Choroid plexus epithelial cell (primary cell): ENCODE measurements around the gene RAB21.

Experiments
- DNase-seq: peaks from one replicate; pipeline ENCODE4 v3.0.0-alpha.2; 2010; ENCODE audit warnings: low read depth
- H3K4me3 ChIP-seq: 2 replicates; pipeline ENCODE4 v1.5.1; 2011; ENCODE audit warnings: low read depth, mild to moderate bottlenecking, control low read depth, low read length, moderate library complexity
- TF ChIP-seq, protein P1 (sequence below): conservative IDR thresholded peaks from 2 replicates; pipeline ENCODE4 v1.5.1; 2011; ENCODE audit warnings: low read depth, mild to moderate bottlenecking, control low read depth, inconsistent platforms, low read length, moderate library complexity

The RAB21 gene, protein sequence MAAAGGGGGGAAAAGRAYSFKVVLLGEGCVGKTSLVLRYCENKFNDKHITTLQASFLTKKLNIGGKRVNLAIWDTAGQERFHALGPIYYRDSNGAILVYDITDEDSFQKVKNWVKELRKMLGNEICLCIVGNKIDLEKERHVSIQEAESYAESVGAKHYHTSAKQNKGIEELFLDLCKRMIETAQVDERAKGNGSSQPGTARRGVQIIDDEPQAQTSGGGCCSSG

DNA sequence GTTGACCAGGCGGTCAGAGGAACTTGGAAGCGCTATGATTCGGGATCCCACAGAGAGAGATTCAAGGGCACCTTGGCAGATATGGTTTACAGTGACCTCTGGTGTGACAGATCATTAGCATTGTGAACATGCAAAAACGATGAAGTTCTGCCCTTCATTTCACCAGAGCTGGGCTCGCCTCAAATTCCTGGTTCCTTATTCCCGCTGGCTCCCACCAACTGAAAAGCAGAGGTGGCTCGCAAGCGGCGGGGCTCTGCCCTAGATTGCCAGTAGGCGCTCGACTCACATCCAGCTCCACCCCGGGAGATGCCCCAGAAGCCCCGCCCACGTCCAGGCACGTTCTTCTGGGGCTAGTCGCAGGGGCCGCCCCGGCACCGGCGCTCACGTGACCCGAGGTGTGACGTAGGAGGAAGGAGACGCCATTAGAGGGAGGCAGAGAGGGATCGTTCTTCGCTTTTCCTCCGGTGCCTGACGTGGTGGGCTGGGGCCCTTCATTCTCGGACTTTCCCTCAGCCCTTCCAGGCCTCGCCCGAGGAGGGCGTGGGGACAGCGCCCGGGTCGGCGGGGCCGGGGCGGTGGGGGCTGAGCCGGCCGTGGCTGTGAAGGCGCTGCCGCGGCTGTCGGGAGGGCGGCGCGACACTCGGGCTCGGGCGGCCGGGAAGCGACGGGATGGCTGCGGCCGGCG lies at the start of gene RAB21:
Gene RAB21, plus strand, starts transcription at position 403 of the 685 bp plus-strand sequence. Its CDS starts 267 bp downstream, at position 670.
- TF ChIP-seq, protein P1, sequence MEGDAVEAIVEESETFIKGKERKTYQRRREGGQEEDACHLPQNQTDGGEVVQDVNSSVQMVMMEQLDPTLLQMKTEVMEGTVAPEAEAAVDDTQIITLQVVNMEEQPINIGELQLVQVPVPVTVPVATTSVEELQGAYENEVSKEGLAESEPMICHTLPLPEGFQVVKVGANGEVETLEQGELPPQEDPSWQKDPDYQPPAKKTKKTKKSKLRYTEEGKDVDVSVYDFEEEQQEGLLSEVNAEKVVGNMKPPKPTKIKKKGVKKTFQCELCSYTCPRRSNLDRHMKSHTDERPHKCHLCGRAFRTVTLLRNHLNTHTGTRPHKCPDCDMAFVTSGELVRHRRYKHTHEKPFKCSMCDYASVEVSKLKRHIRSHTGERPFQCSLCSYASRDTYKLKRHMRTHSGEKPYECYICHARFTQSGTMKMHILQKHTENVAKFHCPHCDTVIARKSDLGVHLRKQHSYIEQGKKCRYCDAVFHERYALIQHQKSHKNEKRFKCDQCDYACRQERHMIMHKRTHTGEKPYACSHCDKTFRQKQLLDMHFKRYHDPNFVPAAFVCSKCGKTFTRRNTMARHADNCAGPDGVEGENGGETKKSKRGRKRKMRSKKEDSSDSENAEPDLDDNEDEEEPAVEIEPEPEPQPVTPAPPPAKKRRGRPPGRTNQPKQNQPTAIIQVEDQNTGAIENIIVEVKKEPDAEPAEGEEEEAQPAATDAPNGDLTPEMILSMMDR: peak; percentile 22
- peak within 1 kb of the TSS; percentile 92 for H3K4me3 ChIP-seq
- DNase-seq: peak; percentile 97

DNA sequence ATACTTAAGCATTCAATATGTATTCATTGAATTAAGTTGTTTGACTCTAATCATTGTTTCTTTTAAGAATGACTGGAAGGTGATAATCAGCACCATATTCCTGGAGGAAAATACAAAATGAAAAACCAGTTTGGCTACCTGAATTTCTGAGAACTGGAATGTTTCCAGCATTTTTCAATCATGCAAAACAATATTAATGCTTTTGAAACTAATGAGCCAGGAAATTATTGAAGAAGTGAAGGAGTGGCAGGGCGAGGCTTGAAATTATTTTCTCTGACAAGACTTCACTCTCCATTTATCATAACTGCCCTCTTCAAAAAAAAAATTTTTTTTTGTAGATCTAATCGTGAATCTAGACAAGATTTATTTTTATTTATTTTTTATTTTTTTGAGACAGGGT lies 49.7 kb upstream of the RAB21 start:
- no peak for DNase-seq
- TF ChIP-seq, protein P1: no peak
- no peak overlapping the region for H3K4me3 ChIP-seq

DNA sequence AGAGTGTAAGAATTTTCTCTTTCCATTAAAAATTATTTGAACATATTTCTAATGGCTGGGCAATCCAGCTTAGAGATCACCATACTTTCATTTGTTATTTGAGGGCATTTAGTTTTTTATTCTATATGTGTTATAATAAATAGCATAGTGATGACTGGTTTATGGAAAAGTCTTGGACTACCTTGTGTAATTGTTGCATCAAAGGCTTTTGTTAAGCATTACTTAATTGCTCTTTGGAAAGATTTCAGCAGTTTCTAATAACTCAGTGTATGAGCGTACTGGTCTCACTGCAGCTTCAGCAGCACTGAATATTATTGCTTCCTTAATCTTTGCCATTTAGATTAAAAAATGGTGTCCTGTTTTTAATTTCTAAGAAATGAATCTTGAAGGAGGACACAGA lies 46.0 kb upstream of the RAB21 start:
- no peak for DNase-seq
- no peak overlapping the region for H3K4me3 ChIP-seq
- TF ChIP-seq, protein P1: no peak

DNA sequence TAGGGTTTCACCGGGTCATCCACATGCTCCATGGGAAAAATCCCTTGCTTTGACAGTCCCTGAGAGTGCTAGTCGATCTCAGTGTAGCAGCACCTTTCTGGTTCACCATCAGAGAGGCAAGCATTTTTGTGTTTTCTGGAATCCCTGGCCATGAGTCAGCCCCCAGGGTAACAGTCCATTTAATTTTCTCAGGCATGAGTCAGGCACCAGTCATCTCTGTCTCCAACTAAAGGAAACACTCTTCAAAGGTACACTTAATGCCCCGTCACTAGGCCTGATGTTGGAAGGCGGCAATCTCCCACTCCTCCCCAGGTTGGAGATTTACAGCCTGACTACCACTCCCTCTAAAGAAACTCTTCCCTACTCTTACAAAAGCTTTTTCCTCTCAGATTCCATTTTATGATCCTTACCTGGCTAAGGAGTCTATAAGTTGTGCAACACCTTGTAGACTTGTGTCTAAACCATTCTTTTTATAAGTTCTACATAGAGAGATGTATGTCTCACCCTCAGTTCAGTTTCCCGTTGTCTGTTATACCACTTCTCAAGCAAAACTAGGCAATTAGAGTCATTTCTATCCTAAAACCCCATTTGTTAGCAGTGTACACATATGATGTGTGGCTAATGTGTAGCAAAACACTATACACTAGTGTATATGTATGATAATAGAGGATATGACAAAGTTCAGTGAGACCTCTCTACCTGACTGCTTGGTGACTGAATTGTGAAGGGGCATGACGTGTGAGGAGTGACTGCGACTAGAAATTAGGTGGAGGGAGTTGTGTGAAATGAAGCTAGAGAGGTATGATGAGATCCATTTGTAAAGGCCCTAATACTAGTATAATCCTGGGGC lies 44.2 kb upstream of the RAB21 start:
- DNase-seq: peak; percentile 80
- TF ChIP-seq, protein P1: no peak
- H3K4me3 ChIP-seq: no peak overlapping the region

DNA sequence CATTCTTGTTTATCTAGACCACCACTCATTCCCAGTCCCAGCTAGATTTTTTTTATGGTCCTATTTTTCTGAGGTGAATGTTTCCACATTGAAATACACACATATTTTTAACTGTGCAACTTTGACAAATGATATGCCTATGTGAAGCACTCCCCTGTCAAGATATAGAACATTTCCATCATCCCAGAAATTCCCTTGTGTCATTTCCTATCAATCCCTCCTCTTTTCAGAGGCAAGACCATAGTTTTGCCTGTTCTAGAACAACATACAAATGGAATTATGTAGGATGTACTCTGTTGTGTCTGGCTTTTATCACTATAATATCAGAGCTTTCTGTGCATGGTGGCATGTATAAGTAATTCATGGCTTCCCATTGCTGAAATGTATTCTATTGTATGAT lies 36.1 kb upstream of the RAB21 start:
- TF ChIP-seq, protein P1: no peak
- no peak for DNase-seq
- no peak overlapping the region for H3K4me3 ChIP-seq

DNA sequence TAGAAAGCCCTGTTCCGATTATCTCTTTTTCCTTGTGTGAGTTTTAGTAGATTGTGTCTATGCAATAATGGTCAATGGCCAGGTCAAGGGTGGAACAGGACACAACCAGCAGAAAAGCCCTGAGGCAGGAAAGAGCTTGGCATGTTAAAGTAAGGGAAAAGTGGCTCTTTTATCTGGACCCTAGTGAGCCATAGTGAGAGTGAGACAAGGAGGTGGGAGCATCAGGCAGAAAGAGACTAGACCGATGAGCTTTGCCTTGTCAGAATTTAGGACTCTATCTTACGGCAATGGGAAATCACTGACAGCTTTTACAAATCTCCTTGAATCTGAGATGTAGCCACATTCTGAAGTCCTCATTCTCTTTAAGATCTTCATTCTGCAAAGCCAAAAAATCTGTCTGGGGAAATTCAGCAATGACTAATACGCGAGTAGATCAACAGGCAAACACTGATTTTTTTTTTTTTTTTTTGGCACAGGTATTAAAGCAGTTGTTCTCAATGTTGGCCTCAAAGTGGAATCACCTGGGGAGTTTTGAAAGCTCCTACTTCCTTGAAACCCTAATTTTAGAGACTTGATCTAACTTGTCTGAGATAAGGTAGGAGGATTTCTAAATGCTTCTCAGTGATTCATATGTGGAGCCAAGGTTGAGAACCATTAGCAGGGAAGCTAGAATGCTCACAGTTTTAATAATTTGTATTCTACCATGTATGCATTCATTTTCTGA lies 34.9 kb upstream of the RAB21 start:
- TF ChIP-seq, protein P1: no peak
- DNase-seq: no peak
- no peak overlapping the region for H3K4me3 ChIP-seq
